ENCODE results near the gene GABBR1. TPM values are rescaled to one million over a fixed set of nuclear protein-coding genes. Genes with fewer than 3 reads are reported as not detected.

Gene GABBR1
- polyA plus RNA-seq, 1 donor (not counting 4 experiments of a cell fraction or from before 2014, with no cell fraction given), result 18.9 TPM

DNA sequence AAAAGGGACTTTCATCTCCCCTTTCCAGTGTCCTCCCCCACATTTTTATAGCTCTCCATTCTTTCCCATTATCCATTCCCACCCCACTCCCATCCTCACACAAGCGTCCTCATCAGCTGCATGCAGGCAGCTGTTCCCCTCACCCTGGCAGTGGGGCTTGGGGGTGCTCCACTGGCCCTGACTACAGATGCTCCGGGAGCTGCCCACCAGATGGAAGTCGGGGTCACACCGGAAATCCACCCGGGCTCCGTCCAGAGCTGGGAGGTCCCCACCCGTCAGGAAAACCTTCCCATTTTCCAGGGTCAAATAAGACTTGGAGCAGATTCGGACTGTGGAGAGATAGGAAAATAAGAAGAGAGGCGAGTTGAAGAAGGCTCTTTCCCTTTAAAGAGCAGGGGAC, 2.7 kb downstream of the GABBR1 start:
- dilution Hi-C loops (cut with MboI; ENCODE audit: extremely low pct_ligation_motif_present, low sequenced_read_pairs), result no loop called here
- H3K9me3 ChIP-seq (ENCODE audit: control insufficient read depth, low read depth, low read length), result no peaks in the 10 kb centered on the region
- no peak overlapping the region for H3K4me3 ChIP-seq (ENCODE audit: control insufficient read depth in 2 of 3, extremely low read depth in 1 of 3, insufficient read depth in 2 of 3, low read depth in 1 of 3, low read length in 3 of 3)
- peaks cover 4% of the 10 kb centered on the region for H3K79me2 ChIP-seq (ENCODE audit: control insufficient read depth, insufficient read depth, low read length)
- H3K36me3 ChIP-seq (ENCODE audit: control insufficient read depth in 2 of 2, extremely low read depth in 1 of 2, insufficient read depth in 2 of 2, low read length in 2 of 2), result peaks cover 0 to 2% of the 10 kb centered on the region in 2 experiments
- no peak overlapping the region for H3K4me2 ChIP-seq (ENCODE audit: control insufficient read depth, extremely low read depth, insufficient read depth, low read depth, low read length)
- no peaks in the 10 kb centered on the region for H3K27me3 ChIP-seq (ENCODE audit: control insufficient read depth, extremely low read depth, insufficient read depth, low read length)
- H3K9me1 ChIP-seq (ENCODE audit: control insufficient read depth, extremely low read depth, insufficient read depth, low read length), result no peaks in the 10 kb centered on the region
- DNase-seq (ENCODE audit: low read depth, low spot score) (no peak), FAIRE-seq (no peak)
- H2AFZ ChIP-seq (ENCODE audit: control insufficient read depth, low read length), result no peak overlapping the region
- no peaks in the 10 kb centered on the region for H4K20me1 ChIP-seq (ENCODE audit: control insufficient read depth, extremely low read depth, insufficient read depth, low read length)
- H3K9ac ChIP-seq (ENCODE audit: control insufficient read depth, extremely low read depth, insufficient read depth, low read length), result no peak overlapping the region
- H3K4me1 ChIP-seq (ENCODE audit: control insufficient read depth, extremely low read depth, insufficient read depth, low read length), result peaks cover 20% of the 10 kb centered on the region
- H3K27ac ChIP-seq (ENCODE audit: control insufficient read depth, insufficient read depth, low read length), result no peak overlapping the region
- no peak for TF ChIP-seq EZH2 (IDR thresholded peaks at IDR 0.05; ENCODE audit: low read length)
- TF ChIP-seq, protein P1, sequence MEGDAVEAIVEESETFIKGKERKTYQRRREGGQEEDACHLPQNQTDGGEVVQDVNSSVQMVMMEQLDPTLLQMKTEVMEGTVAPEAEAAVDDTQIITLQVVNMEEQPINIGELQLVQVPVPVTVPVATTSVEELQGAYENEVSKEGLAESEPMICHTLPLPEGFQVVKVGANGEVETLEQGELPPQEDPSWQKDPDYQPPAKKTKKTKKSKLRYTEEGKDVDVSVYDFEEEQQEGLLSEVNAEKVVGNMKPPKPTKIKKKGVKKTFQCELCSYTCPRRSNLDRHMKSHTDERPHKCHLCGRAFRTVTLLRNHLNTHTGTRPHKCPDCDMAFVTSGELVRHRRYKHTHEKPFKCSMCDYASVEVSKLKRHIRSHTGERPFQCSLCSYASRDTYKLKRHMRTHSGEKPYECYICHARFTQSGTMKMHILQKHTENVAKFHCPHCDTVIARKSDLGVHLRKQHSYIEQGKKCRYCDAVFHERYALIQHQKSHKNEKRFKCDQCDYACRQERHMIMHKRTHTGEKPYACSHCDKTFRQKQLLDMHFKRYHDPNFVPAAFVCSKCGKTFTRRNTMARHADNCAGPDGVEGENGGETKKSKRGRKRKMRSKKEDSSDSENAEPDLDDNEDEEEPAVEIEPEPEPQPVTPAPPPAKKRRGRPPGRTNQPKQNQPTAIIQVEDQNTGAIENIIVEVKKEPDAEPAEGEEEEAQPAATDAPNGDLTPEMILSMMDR (optimal IDR thresholded peaks at IDR 0.05 in 1 of 3, IDR thresholded peaks at IDR 0.05 in 1 of 3, conservative IDR thresholded peaks at IDR 0.05 in 1 of 3; ENCODE audit: extremely low read depth in 1 of 3, insufficient read depth in 2 of 3, low read length in 3 of 3), result no peak

DNA sequence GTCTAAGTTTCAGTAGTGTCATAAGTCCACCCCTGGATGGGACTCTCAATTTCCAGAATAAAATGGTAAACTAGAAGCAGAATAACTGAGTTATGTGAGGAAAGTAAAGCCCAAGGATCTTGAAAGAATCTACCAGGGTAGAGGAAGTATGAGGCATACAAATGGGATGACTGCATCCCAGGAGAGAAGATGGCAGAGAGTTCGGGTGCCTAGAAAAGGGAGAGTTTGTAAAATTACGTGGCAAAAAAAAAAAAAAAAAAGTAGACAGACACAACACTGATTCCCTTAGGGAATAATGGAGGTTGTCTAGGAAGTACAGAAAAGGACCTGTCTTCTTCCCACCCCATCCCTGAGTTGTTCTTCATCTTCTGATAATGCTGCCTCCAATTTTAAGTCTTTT, 3.4 kb downstream of the GABBR1 start:
- no peak overlapping the region for H3K27ac ChIP-seq (ENCODE audit: control insufficient read depth, insufficient read depth, low read length)
- no peak overlapping the region for H3K9ac ChIP-seq (ENCODE audit: control insufficient read depth, extremely low read depth, insufficient read depth, low read length)
- peaks cover 0 to 2% of the 10 kb centered on the region in 2 experiments for H3K36me3 ChIP-seq (ENCODE audit: control insufficient read depth in 2 of 2, extremely low read depth in 1 of 2, insufficient read depth in 2 of 2, low read length in 2 of 2)
- H3K79me2 ChIP-seq (ENCODE audit: control insufficient read depth, insufficient read depth, low read length), result peaks cover 4% of the 10 kb centered on the region
- H3K9me3 ChIP-seq (ENCODE audit: control insufficient read depth, low read depth, low read length), result no peaks in the 10 kb centered on the region
- DNase-seq (ENCODE audit: low read depth, low spot score) (no peak), FAIRE-seq (no peak)
- H3K4me3 ChIP-seq (ENCODE audit: control insufficient read depth in 2 of 3, extremely low read depth in 1 of 3, insufficient read depth in 2 of 3, low read depth in 1 of 3, low read length in 3 of 3), result no peak overlapping the region
- no peaks in the 10 kb centered on the region for H3K9me1 ChIP-seq (ENCODE audit: control insufficient read depth, extremely low read depth, insufficient read depth, low read length)
- dilution Hi-C loops (cut with MboI; ENCODE audit: extremely low pct_ligation_motif_present, low sequenced_read_pairs), result no loop called here
- TF ChIP-seq EZH2 (IDR thresholded peaks at IDR 0.05; ENCODE audit: low read length), result no peak
- TF ChIP-seq, protein P1 (optimal IDR thresholded peaks at IDR 0.05 in 1 of 3, IDR thresholded peaks at IDR 0.05 in 1 of 3, conservative IDR thresholded peaks at IDR 0.05 in 1 of 3; ENCODE audit: extremely low read depth in 1 of 3, insufficient read depth in 2 of 3, low read length in 3 of 3), result no peak
- H4K20me1 ChIP-seq (ENCODE audit: control insufficient read depth, extremely low read depth, insufficient read depth, low read length), result no peaks in the 10 kb centered on the region
- H3K4me2 ChIP-seq (ENCODE audit: control insufficient read depth, extremely low read depth, insufficient read depth, low read depth, low read length), result peak overlapping the region; percentile 84
- H3K4me1 ChIP-seq (ENCODE audit: control insufficient read depth, extremely low read depth, insufficient read depth, low read length), result peaks cover 20% of the 10 kb centered on the region
- H2AFZ ChIP-seq (ENCODE audit: control insufficient read depth, low read length), result no peak overlapping the region
- H3K27me3 ChIP-seq (ENCODE audit: control insufficient read depth, extremely low read depth, insufficient read depth, low read length), result no peaks in the 10 kb centered on the region

All from keratinocyte (primary cell).